Endodermal cell (in vitro differentiated cells): ENCODE measurements around the gene OGFOD2. TPM values are rescaled to one million over a fixed set of nuclear protein-coding genes. Genes with fewer than 3 reads are reported as not detected.

Experiments used
- DNase-seq: peaks from one replicate; pipeline ENCODE4 v3.0.0-alpha.2; 2017
- H3K27ac ChIP-seq: 2 replicates; pipeline ENCODE4 v1.5.1; 2013; ENCODE audit warnings: mild to moderate bottlenecking, low read depth, low read length, moderate library complexity
- H3K27me3 ChIP-seq: 2 replicates; pipeline ENCODE4 v1.6.1; 2013; ENCODE audit warnings: mild to moderate bottlenecking, low read length, moderate library complexity; ENCODE audit not compliant: insufficient read depth, control insufficient read depth, poor library complexity, severe bottlenecking
- H3K36me3 ChIP-seq: 2 replicates; pipeline ENCODE4 v1.7.0; 2013; ENCODE audit warnings: mild to moderate bottlenecking, low read length, moderate library complexity; ENCODE audit not compliant: control insufficient read depth, insufficient read depth
- H3K4me1 ChIP-seq: one replicate; pipeline ENCODE4 v1.7.0; 2013; ENCODE audit warnings: low read length; ENCODE audit not compliant: control insufficient read depth, insufficient read depth
- H3K4me3 ChIP-seq: 2 replicates; pipeline ENCODE4 v1.5.1; 2013; ENCODE audit warnings: mild to moderate bottlenecking, low read length, moderate library complexity
- H3K9ac ChIP-seq: 2 replicates; pipeline ENCODE4 v1.6.1; 2013; ENCODE audit warnings: mild to moderate bottlenecking, low read length, moderate library complexity; ENCODE audit not compliant: poor library complexity, severe bottlenecking; ENCODE audit errors: extremely low read depth
- H3K9me3 ChIP-seq: 2 replicates; pipeline ENCODE4 v1.6.1; 2013; ENCODE audit warnings: mild to moderate bottlenecking, low read length, moderate library complexity; ENCODE audit not compliant: control insufficient read depth
- H3K27ac Mint-ChIP-seq: 2 replicates; pipeline ENCODE4 v1.8.0; 2020; ENCODE audit warnings: mixed read lengths
- H3K27me3 Mint-ChIP-seq: 2 replicates; pipeline ENCODE4 v1.8.0; 2021; ENCODE audit warnings: mild to moderate bottlenecking, mixed read lengths; ENCODE audit not compliant: insufficient read depth
- H3K36me3 Mint-ChIP-seq: 2 replicates; pipeline ENCODE4 v1.8.0; 2020; ENCODE audit warnings: low read depth, mixed read lengths
- H3K4me1 Mint-ChIP-seq: 2 replicates; pipeline ENCODE4 v1.8.0; 2020; ENCODE audit warnings: mixed read lengths
- H3K4me3 Mint-ChIP-seq: 2 replicates; pipeline ENCODE4 v1.8.0; 2020; ENCODE audit warnings: mild to moderate bottlenecking, moderate library complexity, mixed read lengths
- H3K9me3 Mint-ChIP-seq: 2 replicates; pipeline ENCODE4 v1.8.0; 2020; ENCODE audit warnings: mild to moderate bottlenecking, mixed read lengths
- CTCF ChIP-seq: fragments of 200-600 bp; sonication (generic); conservative IDR thresholded peaks from 2 replicates; pipeline ENCODE4 v1.5.0; 2021; ENCODE audit warnings: antibody characterized with exemption, mild to moderate bottlenecking
- WGBS, 2 experiments: methylation state at CpG; one replicate each; pipeline versions ENCODE4 v1.1.5 to v1.1.7; 2013; ENCODE audit warnings: missing lambda C conversion rate in 2 of 2, mixed read lengths in 1 of 2; ENCODE audit not compliant: insufficient coverage in 1 of 2, insufficient read length in 1 of 2; 5-methylcytosine and 5-hydroxymethylcytosine counted together
- total RNA-seq, 2 donors: library from RNA; stranded (reverse); fragmentation: NEBNext Ultra II Directional in 1 of 2; extraction: Animal tissue kit (Norgen Biotek cat#: 25700) in 1 of 2; gene quantifications; 2 replicates in 1 of 2; 3 replicates in 1 of 2; pipeline ENCODE4 v1.2.1, GENCODE V29; 2021

Gene OGFOD2
- total RNA-seq, 2 donors from 2014 or later = 17.5 to 19.9 TPM

- Histone ChIP-seq H3K9ac (no peak overlapping the region), H3K9me3 (no peaks in the 10 kb centered on the region), H3K4me1 (no peaks in the 10 kb centered on the region), H3K36me3 (no peaks in the 10 kb centered on the region), H3K27ac (no peak overlapping the region), H3K27me3 (no peaks in the 10 kb centered on the region), H3K4me3 (no peak overlapping the region)
- H3K4me3 Mint-ChIP-seq = no peak overlapping the region
- no peaks in the 10 kb centered on the region for H3K36me3 Mint-ChIP-seq
- H3K9me3 Mint-ChIP-seq = no peaks in the 10 kb centered on the region
- no peaks in the 10 kb centered on the region for H3K27me3 Mint-ChIP-seq
- no peak for DNase-seq
- 93 to 98% methylated on average over 17 to 27 of the region's 27 CpGs for WGBS, 2 experiments
- TF ChIP-seq CTCF = no peak
- H3K4me1 Mint-ChIP-seq = no peaks in the 10 kb centered on the region
- no peak overlapping the region for H3K27ac Mint-ChIP-seq
Measured at GRCh38 chr12:122949816-122950675, 25.0 kb upstream of the OGFOD2 start.

- Histone ChIP-seq H3K4me3 (no peak overlapping the region), H3K4me1 (no peaks in the 10 kb centered on the region), H3K27me3 (no peaks in the 10 kb centered on the region), H3K9ac (no peak overlapping the region), H3K27ac (no peak overlapping the region), H3K9me3 (no peaks in the 10 kb centered on the region), H3K36me3 (no peaks in the 10 kb centered on the region)
- H3K27me3 Mint-ChIP-seq = no peaks in the 10 kb centered on the region
- DNase-seq = no peak
- no peak overlapping the region for H3K4me3 Mint-ChIP-seq
- no peaks in the 10 kb centered on the region for H3K9me3 Mint-ChIP-seq
- TF ChIP-seq CTCF = no peak
- H3K36me3 Mint-ChIP-seq = no peaks in the 10 kb centered on the region
- 82 to 90% methylated on average over 8 to 9 of the region's 9 CpGs for WGBS, 2 experiments
- H3K27ac Mint-ChIP-seq = no peak overlapping the region
- no peaks in the 10 kb centered on the region for H3K4me1 Mint-ChIP-seq
Measured at GRCh38 chr12:122951406-122951805, 23.6 kb upstream of the OGFOD2 start.

- no peak overlapping the region for H3K27ac ChIP-seq
- Mint-ChIP-seq H3K4me3 (no peak overlapping the region), H3K9me3 (no peaks in the 10 kb centered on the region), H3K27me3 (no peaks in the 10 kb centered on the region), H3K36me3 (no peaks in the 10 kb centered on the region), H3K27ac (no peak overlapping the region), H3K4me1 (no peaks in the 10 kb centered on the region)
- no peak overlapping the region for H3K4me3 ChIP-seq
- no peaks in the 10 kb centered on the region for H3K36me3 ChIP-seq
- 69 to 71% methylated on average over 12 of the region's 12 CpGs for WGBS, 2 experiments
- no peaks in the 10 kb centered on the region for H3K4me1 ChIP-seq
- H3K9ac ChIP-seq = no peak overlapping the region
- H3K27me3 ChIP-seq = no peaks in the 10 kb centered on the region
- DNase-seq = peak; percentile 94
- TF ChIP-seq CTCF = peak; percentile 90
- H3K9me3 ChIP-seq = no peaks in the 10 kb centered on the region
Measured at GRCh38 chr12:122951979-122952892, 22.8 kb upstream of the OGFOD2 start.
